Fibroblast of lung (primary cell): ENCODE results near the gene DPEP2. TPM values are rescaled to one million over a fixed set of nuclear protein-coding genes. Genes with fewer than 3 reads are reported as not detected.

Source experiments
- DNase-seq, 2 donors: peaks; one replicate each; pipeline versions ENCODE4 v3.0.0 to v3.0.0-alpha.2; 2010; ENCODE audit warnings: low read depth in 2 of 2
- H2AFZ ChIP-seq: 2 replicates; pipeline ENCODE4 v1.5.1; 2012; ENCODE audit warnings: low read length, control low read depth, inconsistent platforms
- H3K27ac ChIP-seq: 2 replicates; pipeline ENCODE4 v1.5.1; 2011; ENCODE audit warnings: low read length, control low read depth; ENCODE audit not compliant: insufficient read depth
- H3K27me3 ChIP-seq: 2 replicates; pipeline ENCODE4 v1.5.1; 2011; ENCODE audit warnings: mild to moderate bottlenecking, low read length; ENCODE audit not compliant: control insufficient read depth, insufficient read depth
- H3K36me3 ChIP-seq: 2 replicates; pipeline ENCODE4 v1.5.1; 2011; ENCODE audit warnings: low read length; ENCODE audit not compliant: control insufficient read depth, insufficient read depth
- H3K4me1 ChIP-seq: 2 replicates; pipeline ENCODE4 v1.5.1; 2011; ENCODE audit warnings: low read length; ENCODE audit not compliant: control insufficient read depth, insufficient read depth; ENCODE audit errors: extremely low read depth
- H3K4me2 ChIP-seq: 2 replicates; pipeline ENCODE4 v1.5.1; 2011; ENCODE audit warnings: low read length, control low read depth; ENCODE audit not compliant: insufficient read depth; ENCODE audit errors: extremely low read depth
- H3K4me3 ChIP-seq, 4 experiments: fragments of 200-600 bp in 1 of 4; sonication (generic) in 1 of 4; replicated peaks in 1 of 4; 2 replicates each; pipeline ENCODE4 v1.5.1; 2011 to 2016; ENCODE audit warnings: low read length in 4 of 4, low read depth in 3 of 4, mild to moderate bottlenecking in 3 of 4, control low read depth in 2 of 4, inconsistent platforms in 1 of 4, mixed read lengths in 1 of 4; ENCODE audit not compliant: insufficient read depth in 1 of 4; ENCODE audit errors: control extremely low read depth in 1 of 4
- H3K79me2 ChIP-seq: 2 replicates; pipeline ENCODE4 v1.5.1; 2012; ENCODE audit warnings: mild to moderate bottlenecking, low read length, inconsistent platforms; ENCODE audit not compliant: control insufficient read depth, insufficient read depth
- H3K9ac ChIP-seq: 2 replicates; pipeline ENCODE4 v1.5.1; 2011; ENCODE audit warnings: mild to moderate bottlenecking, low read length, control low read depth; ENCODE audit not compliant: insufficient read depth
- H3K9me3 ChIP-seq: 2 replicates; pipeline ENCODE4 v1.5.1; 2012; ENCODE audit warnings: low read depth, low read length; ENCODE audit not compliant: control insufficient read depth, insufficient read depth
- H4K20me1 ChIP-seq: 2 replicates; pipeline ENCODE4 v1.5.1; 2011; ENCODE audit warnings: low read length; ENCODE audit not compliant: control insufficient read depth, insufficient read depth; ENCODE audit errors: extremely low read depth
- CTCF ChIP-seq, 2 donors: IDR thresholded peaks in 1 of 2; conservative IDR thresholded peaks in 1 of 2; 1 replicate in 1 of 2; 2 replicates in 1 of 2; pipeline ENCODE4 v1.5.1; 2011 to 2012; ENCODE audit warnings: low read length in 2 of 2, control low read depth in 1 of 2, inconsistent platforms in 1 of 2, low read depth in 1 of 2, mild to moderate bottlenecking in 1 of 2
- EZH2 ChIP-seq: IDR thresholded peaks from 2 replicates; pipeline ENCODE4 v1.5.1; 2012; ENCODE audit warnings: low read length, control low read depth, mild to moderate bottlenecking; ENCODE audit errors: missing control alignments
- polyA plus RNA-seq, 2 donors: library from polyadenylated mRNA; depleted of rRNA in 1 of 2; stranded (reverse) in 1 of 2; unstranded in 1 of 2; fragments of >200 nt; gene quantifications; 2 replicates each; pipeline ENCODE4 v1.2.1, GENCODE V29; 2011 to 2012; ENCODE audit warnings: missing spikeins in 1 of 2
- total RNA-seq: library from RNA; depleted of rRNA; stranded (reverse); fragments of >200 nt; gene quantifications from 2 replicates; pipeline ENCODE4 v1.2.1, GENCODE V29; 2014

DPEP2 gene
- total and polyA plus RNA-seq, 2 donors (not counting 1 experiment from before 2014, with no cell fraction given) = not detected

- no peak overlapping the region for H2AFZ ChIP-seq
- H4K20me1 ChIP-seq = no peaks in the 10 kb centered on the region
- H3K9ac ChIP-seq = no peak overlapping the region
- no peak overlapping the region for H3K4me3 ChIP-seq
- peaks cover 73% of the 10 kb centered on the region for H3K79me2 ChIP-seq
- no peak overlapping the region for H3K27ac ChIP-seq
- H3K36me3 ChIP-seq = peaks cover 38% of the 10 kb centered on the region
- DNase-seq = no peak
- H3K4me2 ChIP-seq = no peak overlapping the region
- H3K4me1 ChIP-seq = peaks cover 33% of the 10 kb centered on the region
- H3K9me3 ChIP-seq = no peaks in the 10 kb centered on the region
- TF ChIP-seq CTCF (conservative IDR thresholded peaks at IDR 0.05 in 1 of 2, IDR thresholded peaks at IDR 0.05 in 1 of 2; ENCODE audit: low read depth in 1 of 2, low read length in 2 of 2) (no peak), EZH2 (no peak)
- H3K27me3 ChIP-seq = no peaks in the 10 kb centered on the region
These were observed 37.7 kb downstream of the DPEP2 start for GRCh38 chr16:67961551-67961957.

- H3K27ac ChIP-seq = peak overlapping the region; percentile 65
- H2AFZ ChIP-seq = no peak overlapping the region
- DNase-seq = peak; percentile 46 to 86
- peaks cover 56% of the 10 kb centered on the region for H3K79me2 ChIP-seq
- H3K36me3 ChIP-seq = peaks cover 41% of the 10 kb centered on the region
- no peaks in the 10 kb centered on the region for H3K9me3 ChIP-seq
- H4K20me1 ChIP-seq = no peaks in the 10 kb centered on the region
- no peak for TF ChIP-seq CTCF (conservative IDR thresholded peaks at IDR 0.05 in 1 of 2, IDR thresholded peaks at IDR 0.05 in 1 of 2; ENCODE audit: low read depth in 1 of 2, low read length in 2 of 2)
- no peak for TF ChIP-seq EZH2
- no peaks in the 10 kb centered on the region for H3K27me3 ChIP-seq
- H3K4me3 ChIP-seq = no peak overlapping the region
- peaks cover 23% of the 10 kb centered on the region for H3K4me1 ChIP-seq
- H3K9ac ChIP-seq = no peak overlapping the region
- peak overlapping the region; percentile 17 for H3K4me2 ChIP-seq
These were observed 39.6 kb downstream of the DPEP2 start for GRCh38 chr16:67959536-67960329.

GRCh38 chr16:67957622-67958021 lies 41.7 kb downstream of the DPEP2 start:
- Histone ChIP-seq H3K27me3 (no peaks in the 10 kb centered on the region), H4K20me1 (no peaks in the 10 kb centered on the region)
- TF ChIP-seq EZH2 = no peak
- TF ChIP-seq CTCF (conservative IDR thresholded peaks at IDR 0.05 in 1 of 2, IDR thresholded peaks at IDR 0.05 in 1 of 2; ENCODE audit: low read depth in 1 of 2, low read length in 2 of 2) = no peak

More at GRCh38 chr16:67957622-67958021, 41.7 kb downstream of the DPEP2 start:
- H3K27ac ChIP-seq = no peak overlapping the region
- H2AFZ ChIP-seq = no peak overlapping the region
- no peak overlapping the region for H3K4me2 ChIP-seq
- DNase-seq = no peak
- H3K79me2 ChIP-seq = peaks cover 37% of the 10 kb centered on the region
- H3K4me1 ChIP-seq = peaks cover 18% of the 10 kb centered on the region
- no peak overlapping the region for H3K9ac ChIP-seq
- no peaks in the 10 kb centered on the region for H3K9me3 ChIP-seq
- peaks cover 45% of the 10 kb centered on the region for H3K36me3 ChIP-seq
- H3K4me3 ChIP-seq = no peak overlapping the region
